Ishikawa (cell line): ENCODE data around the gene SH3RF2.

Experiments
- EP300 ChIP-seq: IDR thresholded peaks from 2 replicates; pipeline ENCODE4 v1.6.1; 2012; ENCODE audit warnings: borderline replicate concordance
- MAX ChIP-seq: IDR thresholded peaks from 2 replicates; pipeline ENCODE4 v1.6.1; 2012
- NFIC ChIP-seq: IDR thresholded peaks from 2 replicates; pipeline ENCODE4 v1.6.1; 2012
- RAD21 ChIP-seq: IDR thresholded peaks from 2 replicates; pipeline ENCODE4 v1.6.1; 2012; ENCODE audit warnings: low read depth
- REST ChIP-seq: IDR thresholded peaks from 2 replicates; pipeline ENCODE4 v1.6.1; 2012; ENCODE audit warnings: low read depth, mild to moderate bottlenecking
- TAF1 ChIP-seq: IDR thresholded peaks from 2 replicates; pipeline ENCODE4 v1.6.1; 2012; ENCODE audit warnings: low read depth, mild to moderate bottlenecking
- TEAD4 ChIP-seq: IDR thresholded peaks from 2 replicates; pipeline ENCODE4 v1.6.1; 2012
- USF1 ChIP-seq: IDR thresholded peaks from 2 replicates; pipeline ENCODE4 v1.6.1; 2012
- YY1 ChIP-seq: IDR thresholded peaks from 2 replicates; pipeline ENCODE4 v1.6.1; 2012; ENCODE audit warnings: low read depth

- TF ChIP-seq RAD21 (peak; percentile 43), USF1 (no peak), REST (no peak), MAX (no peak), TAF1 (no peak), YY1 (no peak), EP300 (no peak), TEAD4 (no peak), NFIC (no peak)
Measured at GRCh38 chr5:145980718-145981117, 44.3 kb downstream of the SH3RF2 start.
